GM11168 (cell line): Measurements from ENCODE around the gene MAGEH1.
"Not testable (repeated sequence)": the region's sequence is repeated elsewhere in the genome, so short reads cannot be mapped to it uniquely, and the experiment has no call there.

Experiments
- in situ Hi-C: fragments of 300-500 bp; cut with MboI; formaldehyde crosslinking; loops from one replicate; pipeline ENCODE4 v1.12.0; 2022; ENCODE audit warnings: low sequenced_read_pairs; ENCODE audit not compliant: unreplicated experiment

The MAGEH1 gene

GRCh38 chrX:55451990-55452832, at the start of gene MAGEH1:
Gene MAGEH1, plus strand, starts transcription at chrX:55452127. Its CDS starts 248 bp downstream, at chrX:55452375.
- in situ Hi-C loops, result no loop called here

- in situ Hi-C loops, result not testable (repeated sequence)
Observed at GRCh38 chrX:55427079-55427478, 24.8 kb upstream of the MAGEH1 start.

GRCh38 chrX:55443468-55443867, 8.5 kb upstream of the MAGEH1 start:
- in situ Hi-C loops, result not testable (repeated sequence)

- in situ Hi-C loops, result no loop called here
Observed at GRCh38 chrX:55450259-55450658, 1.7 kb upstream of the MAGEH1 start.

- in situ Hi-C loops, result no loop called here
Observed at GRCh38 chrX:55451141-55451540, 786 bp upstream of the MAGEH1 start.

GRCh38 chrX:55451626-55451989, 319 bp upstream of the MAGEH1 start:
- in situ Hi-C loops, result no loop called here

- in situ Hi-C loops, result no loop called here
Observed at GRCh38 chrX:55452833-55453124, 852 bp downstream of the MAGEH1 start.

GRCh38 chrX:55455708-55456107, 3.8 kb downstream of the MAGEH1 start:
- in situ Hi-C loops, result not testable (repeated sequence)

- in situ Hi-C loops, result not testable (repeated sequence)
Observed at GRCh38 chrX:55459426-55459825, 7.5 kb downstream of the MAGEH1 start.

- in situ Hi-C loops, result not testable (repeated sequence)
Observed at GRCh38 chrX:55459926-55460325, 8.0 kb downstream of the MAGEH1 start.

GRCh38 chrX:55464050-55464449, 12.1 kb downstream of the MAGEH1 start:
- in situ Hi-C loops, result not testable (repeated sequence)

GRCh38 chrX:55465108-55465507, 13.2 kb downstream of the MAGEH1 start:
- in situ Hi-C loops, result not testable (repeated sequence)

GRCh38 chrX:55465791-55466190, 13.9 kb downstream of the MAGEH1 start:
- in situ Hi-C loops, result not testable (repeated sequence)

GRCh38 chrX:55479956-55480355, 28.0 kb downstream of the MAGEH1 start:
- in situ Hi-C loops, result loop anchor here (25.0 kb wide), 1 partner anchor 232 kb away; the partner anchor contains the start of gene RRAGB

- in situ Hi-C loops, result loop anchor here (25.0 kb wide), 1 partner anchor 232 kb away; the partner anchor contains the start of gene RRAGB
Observed at GRCh38 chrX:55480390-55481062, 28.6 kb downstream of the MAGEH1 start.

- in situ Hi-C loops, result loop anchor here (25.0 kb wide), 1 partner anchor 227 kb away; the partner anchor contains the start of gene RRAGB
Observed at GRCh38 chrX:55484948-55485347, 33.0 kb downstream of the MAGEH1 start.

- in situ Hi-C loops, result loop anchor here (25.0 kb wide), 1 partner anchor 226 kb away; the partner anchor contains the start of gene RRAGB
Observed at GRCh38 chrX:55486736-55487135, 34.8 kb downstream of the MAGEH1 start.

GRCh38 chrX:55487143-55487542, 35.2 kb downstream of the MAGEH1 start:
- in situ Hi-C loops, result loop anchor here (25.0 kb wide), 1 partner anchor 225 kb away; the partner anchor contains the start of gene RRAGB

- in situ Hi-C loops, result loop anchor here (25.0 kb wide), 1 partner anchor 224 kb away; the partner anchor contains the start of gene RRAGB
Observed at GRCh38 chrX:55488006-55488592, 36.2 kb downstream of the MAGEH1 start.

- in situ Hi-C loops, result loop anchor here (25.0 kb wide), 1 partner anchor 224 kb away; the partner anchor contains the start of gene RRAGB
Observed at GRCh38 chrX:55488593-55489313, 36.8 kb downstream of the MAGEH1 start.
